ENCODE results near the gene FKBP5. TPM values are rescaled to one million over a fixed set of nuclear protein-coding genes. Genes with fewer than 3 reads are reported as not detected.

Gene FKBP5
- total and polyA plus RNA-seq, 9 of the 15 experiments (the other 6 are each of a cell fraction or from before 2014, with no cell fraction given): 32.7 to 151 (median 75.0) TPM

DNA sequence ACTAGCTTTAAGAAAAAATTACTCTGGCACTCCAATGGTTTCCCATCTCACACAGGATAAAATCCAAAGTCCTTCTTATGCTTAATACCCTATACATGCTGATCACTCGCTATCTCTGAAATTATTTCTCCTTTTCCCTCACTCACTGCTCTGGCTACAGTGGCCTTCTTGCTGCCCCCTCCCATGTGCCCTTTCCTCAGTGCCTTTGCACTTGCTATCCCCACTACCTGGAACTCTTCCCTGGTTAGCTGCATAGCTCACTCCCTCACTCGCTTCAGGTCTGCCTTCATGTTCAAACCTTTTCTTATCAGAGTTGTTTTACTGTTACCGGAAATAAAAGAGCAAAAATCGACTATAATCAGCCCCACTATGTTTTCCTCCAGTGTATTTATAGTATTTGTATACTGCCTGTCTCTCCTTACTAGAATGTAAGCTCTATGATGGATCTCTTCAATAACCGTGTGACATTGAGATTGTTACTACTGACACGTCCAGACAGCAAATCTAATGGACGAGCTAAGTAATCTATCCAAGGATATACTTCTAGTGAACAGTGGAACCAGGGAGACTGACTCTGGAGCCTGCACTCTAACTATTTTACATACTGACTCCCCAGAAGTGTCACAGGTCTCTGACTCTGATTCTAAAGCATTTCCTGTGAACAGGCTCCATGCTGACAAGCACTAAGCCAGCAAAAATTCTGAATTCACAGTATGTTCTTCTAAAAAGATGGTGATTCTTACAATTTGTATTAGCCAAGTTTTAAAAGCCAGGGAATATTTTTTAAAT, 25.1 kb downstream of the FKBP5 start:
- Histone ChIP-seq H3K79me2 (ENCODE audit: control insufficient read depth, insufficient read depth, low read length) (peaks cover 67% of the 10 kb centered on the region), H4K20me1 (replicated peaks; ENCODE audit: control insufficient read depth, insufficient read depth, low read length) (peaks cover 4% of the 10 kb centered on the region; the same call in 1 of the 2 replicates), H3K4me3 (no peak overlapping the region), H3K9me1 (ENCODE audit: control insufficient read depth, insufficient read depth, low read length) (no peaks in the 10 kb centered on the region), H3K36me3 (ENCODE audit: control insufficient read depth, insufficient read depth, low read length) (peaks cover 5% of the 10 kb centered on the region; the same call in 1 of the 3 replicates), H3K4me1 (replicated peaks in 1 of 2; ENCODE audit: control insufficient read depth in 2 of 2, insufficient read depth in 2 of 2, low read length in 2 of 2) (peaks cover 10 to 20% of the 10 kb centered on the region in 2 experiments; a peak in 4 of 5 replicates), H3K9me3 (replicated peaks; ENCODE audit: control insufficient read depth, insufficient read depth, low read depth, low read length) (no peaks in the 10 kb centered on the region), H3K27me3 (ENCODE audit: control insufficient read depth in 2 of 2, insufficient read depth in 2 of 2, low read length in 2 of 2) (no peaks in the 10 kb centered on the region), H2AFZ (ENCODE audit: low read depth, low read length) (no peak overlapping the region), H3K27ac (ENCODE audit: extremely low read depth, low read depth, low read length) (peak overlapping the region; percentile 18; the same call in 1 of the 3 replicates), H3K4me2 (ENCODE audit: insufficient read depth, low read length) (0 out of 2 replicates have a peak overlapping the region, but pooled peaks have one; percentile 17), H3K9ac (ENCODE audit: insufficient read depth in 1 of 2, low read depth in 2 of 2, low read length in 2 of 2) (peak overlapping the region in 1 of 2 experiments; percentile 62; a peak in 1 of 4 replicates)
- in situ Hi-C loops (cut with MboI): no loop called here
- CTCF ChIA-PET (ENCODE audit: low intra/inter-chr PET ratio): no interaction called here
- 49% methylated on average over 7 of the region's 7 CpGs for WGBS (ENCODE audit: insufficient coverage, low coverage, missing lambda C conversion rate)
- intact Hi-C loops (cut with micrococcal nuclease): no loop called here
- POLR2A ChIA-PET: interaction anchor here (0.5 to 2.8 kb wide), 15 partner anchors 9 to 727 kb away, joined by 3 to 14 read pairs (median 4); no protein-coding TSS in a partner anchor
- FAIRE-seq (peak; percentile 72), ATAC-seq (peak; percentile 66), DNase-seq (ENCODE audit: extremely low read depth in 1 of 4, low spot score in 3 of 4) (no peak)
- no TSS peak for BruUV-seq (replicated peaks)
- TF ChIP-seq, protein P1, sequence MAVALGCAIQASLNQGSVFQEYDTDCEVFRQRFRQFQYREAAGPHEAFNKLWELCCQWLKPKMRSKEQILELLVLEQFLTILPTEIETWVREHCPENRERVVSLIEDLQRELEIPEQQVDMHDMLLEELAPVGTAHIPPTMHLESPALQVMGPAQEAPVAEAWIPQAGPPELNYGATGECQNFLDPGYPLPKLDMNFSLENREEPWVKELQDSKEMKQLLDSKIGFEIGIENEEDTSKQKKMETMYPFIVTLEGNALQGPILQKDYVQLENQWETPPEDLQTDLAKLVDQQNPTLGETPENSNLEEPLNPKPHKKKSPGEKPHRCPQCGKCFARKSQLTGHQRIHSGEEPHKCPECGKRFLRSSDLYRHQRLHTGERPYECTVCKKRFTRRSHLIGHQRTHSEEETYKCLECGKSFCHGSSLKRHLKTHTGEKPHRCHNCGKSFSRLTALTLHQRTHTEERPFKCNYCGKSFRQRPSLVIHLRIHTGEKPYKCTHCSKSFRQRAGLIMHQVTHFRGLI (CRISPR knock-in tag; IDR thresholded peaks at IDR 0.05): no peak
- TF ChIP-seq, protein P2, sequence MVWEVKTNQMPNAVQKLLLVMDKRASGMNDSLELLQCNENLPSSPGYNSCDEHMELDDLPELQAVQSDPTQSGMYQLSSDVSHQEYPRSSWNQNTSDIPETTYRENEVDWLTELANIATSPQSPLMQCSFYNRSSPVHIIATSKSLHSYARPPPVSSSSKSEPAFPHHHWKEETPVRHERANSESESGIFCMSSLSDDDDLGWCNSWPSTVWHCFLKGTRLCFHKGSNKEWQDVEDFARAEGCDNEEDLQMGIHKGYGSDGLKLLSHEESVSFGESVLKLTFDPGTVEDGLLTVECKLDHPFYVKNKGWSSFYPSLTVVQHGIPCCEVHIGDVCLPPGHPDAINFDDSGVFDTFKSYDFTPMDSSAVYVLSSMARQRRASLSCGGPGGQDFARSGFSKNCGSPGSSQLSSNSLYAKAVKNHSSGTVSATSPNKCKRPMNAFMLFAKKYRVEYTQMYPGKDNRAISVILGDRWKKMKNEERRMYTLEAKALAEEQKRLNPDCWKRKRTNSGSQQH (CRISPR knock-in tag; IDR thresholded peaks at IDR 0.05): 0 out of 2 replicates have a peak, but pooled peaks have one; percentile 15
- TF ChIP-seq TEAD2 (tag; IDR thresholded peaks at IDR 0.05) (no peak), TCF15 (CRISPR knock-in tag; IDR thresholded peaks at IDR 0.05) (no peak), PATZ1 (CRISPR knock-in tag; IDR thresholded peaks at IDR 0.05; ENCODE audit: borderline replicate concordance) (no peak), TSC22D4 (tag; IDR thresholded peaks at IDR 0.05) (no peak), RBM25 (IDR thresholded peaks at IDR 0.05; ENCODE audit: low read depth, low read length, severe bottlenecking) (peak; percentile 65), BCOR (IDR thresholded peaks at IDR 0.05) (peak; percentile 80), ZNF124 (CRISPR knock-in tag; IDR thresholded peaks at IDR 0.05) (no peak), SMARCA5 (IDR thresholded peaks at IDR 0.05) (peak; percentile 75; the same call in 1 of the 2 replicates), ESRRA (IDR thresholded peaks at IDR 0.05; ENCODE audit: borderline replicate concordance, low read depth) (no peak)
- TF ChIP-seq, protein P3, sequence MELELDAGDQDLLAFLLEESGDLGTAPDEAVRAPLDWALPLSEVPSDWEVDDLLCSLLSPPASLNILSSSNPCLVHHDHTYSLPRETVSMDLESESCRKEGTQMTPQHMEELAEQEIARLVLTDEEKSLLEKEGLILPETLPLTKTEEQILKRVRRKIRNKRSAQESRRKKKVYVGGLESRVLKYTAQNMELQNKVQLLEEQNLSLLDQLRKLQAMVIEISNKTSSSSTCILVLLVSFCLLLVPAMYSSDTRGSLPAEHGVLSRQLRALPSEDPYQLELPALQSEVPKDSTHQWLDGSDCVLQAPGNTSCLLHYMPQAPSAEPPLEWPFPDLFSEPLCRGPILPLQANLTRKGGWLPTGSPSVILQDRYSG (tag; conservative IDR thresholded peaks at IDR 0.05; ENCODE audit: low read depth): no peak
- TF ChIP-seq, protein P4, sequence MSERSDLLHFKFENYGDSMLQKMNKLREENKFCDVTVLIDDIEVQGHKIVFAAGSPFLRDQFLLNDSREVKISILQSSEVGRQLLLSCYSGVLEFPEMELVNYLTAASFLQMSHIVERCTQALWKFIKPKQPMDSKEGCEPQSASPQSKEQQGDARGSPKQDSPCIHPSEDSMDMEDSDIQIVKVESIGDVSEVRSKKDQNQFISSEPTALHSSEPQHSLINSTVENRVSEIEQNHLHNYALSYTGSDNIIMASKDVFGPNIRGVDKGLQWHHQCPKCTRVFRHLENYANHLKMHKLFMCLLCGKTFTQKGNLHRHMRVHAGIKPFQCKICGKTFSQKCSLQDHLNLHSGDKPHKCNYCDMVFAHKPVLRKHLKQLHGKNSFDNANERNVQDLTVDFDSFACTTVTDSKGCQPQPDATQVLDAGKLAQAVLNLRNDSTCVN (CRISPR knock-in tag; IDR thresholded peaks at IDR 0.05): no peak
